Activated CD4-positive, alpha-beta T cell treated with anti-CD3 and anti-CD28 coated beads for 1 hour (primary cell): Measurements from ENCODE around the gene NACC2.

Experiments used
- DNase-seq: peaks from one replicate; pipeline ENCODE4 v3.0.0-alpha.2; 2020

NACC2 gene, protein sequence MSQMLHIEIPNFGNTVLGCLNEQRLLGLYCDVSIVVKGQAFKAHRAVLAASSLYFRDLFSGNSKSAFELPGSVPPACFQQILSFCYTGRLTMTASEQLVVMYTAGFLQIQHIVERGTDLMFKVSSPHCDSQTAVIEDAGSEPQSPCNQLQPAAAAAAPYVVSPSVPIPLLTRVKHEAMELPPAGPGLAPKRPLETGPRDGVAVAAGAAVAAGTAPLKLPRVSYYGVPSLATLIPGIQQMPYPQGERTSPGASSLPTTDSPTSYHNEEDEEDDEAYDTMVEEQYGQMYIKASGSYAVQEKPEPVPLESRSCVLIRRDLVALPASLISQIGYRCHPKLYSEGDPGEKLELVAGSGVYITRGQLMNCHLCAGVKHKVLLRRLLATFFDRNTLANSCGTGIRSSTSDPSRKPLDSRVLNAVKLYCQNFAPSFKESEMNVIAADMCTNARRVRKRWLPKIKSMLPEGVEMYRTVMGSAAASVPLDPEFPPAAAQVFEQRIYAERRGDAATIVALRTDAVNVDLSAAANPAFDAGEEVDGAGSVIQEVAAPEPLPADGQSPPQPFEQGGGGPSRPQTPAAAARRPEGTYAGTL

DNA sequence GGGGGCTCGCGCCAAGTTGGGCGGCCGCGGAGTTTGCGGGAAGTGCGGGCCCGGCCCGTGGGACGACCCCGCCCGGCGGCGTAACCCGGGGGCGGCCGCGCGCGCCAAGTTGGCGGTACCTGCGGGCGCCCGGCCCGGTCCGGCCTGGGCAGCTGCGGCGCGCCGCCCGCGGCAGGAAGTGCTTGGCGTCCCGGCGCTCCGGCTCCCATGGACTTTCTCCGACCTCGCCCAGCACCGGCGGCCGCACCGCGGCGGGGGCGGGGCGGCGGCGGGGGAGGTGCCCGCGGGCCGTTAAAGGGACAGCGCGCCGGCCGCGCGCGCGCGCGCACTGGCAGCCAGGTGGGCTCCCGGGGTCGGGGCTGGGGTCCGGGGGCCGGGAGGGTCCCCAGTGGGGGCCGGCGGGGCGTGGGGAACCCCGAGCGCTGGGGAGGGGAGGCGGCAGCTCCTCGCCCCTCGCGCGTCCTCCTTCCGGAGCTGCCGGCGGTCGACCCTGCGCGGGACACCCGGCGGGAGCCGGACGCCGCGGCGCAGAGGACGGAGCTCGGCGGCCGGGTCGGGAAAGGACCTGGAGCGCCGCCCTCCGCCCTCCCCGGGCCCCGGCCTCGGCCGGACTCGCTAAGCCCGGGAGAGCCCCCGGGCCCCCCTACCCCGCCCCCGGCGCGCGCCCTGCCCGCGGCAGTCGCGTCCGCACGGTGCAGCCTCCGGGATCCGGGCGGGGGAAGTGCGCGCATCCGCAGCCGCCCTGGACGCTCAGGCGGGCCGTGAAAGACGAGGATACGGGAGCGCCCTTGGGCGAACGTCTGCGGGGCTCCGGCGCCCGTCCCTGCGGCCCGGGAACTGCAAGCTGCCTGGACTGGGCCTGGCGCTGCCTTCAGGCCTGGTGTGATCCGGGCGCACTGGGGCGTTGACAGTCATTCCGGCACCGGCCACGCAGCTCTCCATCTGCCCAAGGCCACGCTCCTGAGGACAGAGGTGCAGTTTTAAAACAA, at the start of gene NACC2:
Gene NACC2, minus strand, starts transcription at position 220 of the 989 bp plus-strand sequence. CDS start 44,768 bp downstream, outside the sequence.
- no peak for DNase-seq

DNA sequence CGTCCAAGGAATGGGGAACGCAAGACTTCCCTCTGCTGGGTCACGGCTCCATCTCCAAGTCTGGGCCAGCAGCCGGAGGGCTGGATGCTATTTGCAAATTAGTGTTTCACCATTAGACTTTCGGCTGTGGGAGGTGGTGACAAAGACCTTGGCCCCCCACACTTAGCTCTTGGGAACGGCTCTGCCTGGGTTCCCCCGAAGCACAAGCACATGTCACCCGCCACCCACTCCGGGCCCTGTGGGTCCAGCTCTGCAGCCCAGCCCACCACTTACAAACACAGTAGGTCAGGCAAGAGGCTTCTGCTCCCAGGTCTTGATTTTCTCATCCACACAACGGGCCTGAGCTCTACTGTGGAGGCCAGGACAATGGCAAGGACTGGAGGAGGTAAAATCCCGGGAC, 49.4 kb upstream of the NACC2 start:
- no peak for DNase-seq

DNA sequence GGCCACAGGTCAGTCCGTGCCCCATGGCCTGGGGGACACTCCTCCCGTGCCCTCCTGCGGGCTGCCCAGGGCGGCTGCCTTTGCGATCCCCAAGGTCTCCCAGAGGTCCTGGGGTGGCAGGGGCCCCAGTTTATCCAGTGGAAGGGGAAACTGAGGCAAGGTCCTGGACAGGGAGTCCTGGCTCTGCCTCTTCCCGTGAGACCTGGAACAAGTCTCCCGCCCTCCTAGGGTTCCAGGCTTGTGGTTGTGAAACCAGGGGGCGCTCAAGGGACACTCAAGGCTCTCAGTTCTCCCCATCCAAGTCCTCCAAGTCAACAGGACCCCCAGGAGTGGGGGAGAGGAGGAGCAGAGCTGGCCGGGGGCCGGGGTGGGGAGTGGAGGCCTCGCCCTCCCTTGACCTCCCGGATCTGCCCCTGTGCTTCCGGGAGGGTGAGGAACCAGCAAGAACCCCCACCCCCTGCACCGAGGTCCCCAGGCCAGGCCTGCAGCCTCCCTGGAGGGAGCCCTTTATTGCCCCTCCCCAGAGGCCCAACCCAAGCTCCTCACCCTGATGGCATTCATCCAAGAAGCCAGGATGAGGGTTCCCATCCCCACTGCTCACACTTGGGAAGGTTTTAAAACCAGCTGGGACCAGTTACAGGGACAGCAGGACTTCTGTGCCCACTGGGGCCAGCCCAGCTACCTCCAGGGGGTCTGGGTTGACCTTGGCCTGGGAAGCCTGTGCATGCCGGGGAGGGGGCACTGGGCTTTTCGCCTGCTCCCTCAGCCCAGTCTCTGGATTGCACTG, 48.3 kb upstream of the NACC2 start:
- no peak for DNase-seq

DNA sequence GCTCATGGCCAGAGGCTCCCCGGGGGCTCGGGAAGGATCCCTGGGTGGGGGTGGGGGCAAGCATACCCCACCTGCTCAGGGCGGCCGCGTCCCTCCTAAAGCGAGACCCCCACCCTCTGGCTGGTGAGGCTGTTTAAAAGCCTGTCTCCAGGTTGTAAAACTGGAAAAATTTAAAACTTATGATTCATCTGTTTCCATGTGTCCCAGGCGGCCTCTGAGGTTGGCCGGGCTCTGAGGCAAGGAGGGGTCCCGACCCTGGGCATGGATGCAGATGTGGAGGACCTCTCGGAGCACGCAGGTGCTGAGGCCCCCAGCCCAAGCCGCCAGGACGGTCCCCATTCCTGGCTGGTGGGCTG, 47.7 kb upstream of the NACC2 start:
- DNase-seq = no peak

DNA sequence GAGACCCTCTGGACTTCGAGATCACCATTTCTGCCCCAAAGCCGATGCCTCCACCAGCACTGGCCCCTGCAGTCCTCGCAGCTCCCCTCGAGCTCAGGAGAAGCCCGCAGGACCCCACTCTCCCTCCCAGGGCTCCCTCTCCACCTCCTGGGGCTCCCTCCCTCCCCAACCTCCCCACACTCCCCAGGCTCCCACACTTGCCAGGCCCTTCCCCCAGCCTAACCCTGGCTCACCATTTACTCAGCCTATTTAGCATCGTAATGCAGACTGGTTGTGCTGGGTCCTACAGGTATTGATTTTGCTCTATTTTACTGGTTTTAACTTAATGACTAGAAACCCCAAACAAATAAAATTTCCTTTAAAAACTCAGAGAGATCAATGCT, 47.3 kb upstream of the NACC2 start:
- DNase-seq = no peak

DNA sequence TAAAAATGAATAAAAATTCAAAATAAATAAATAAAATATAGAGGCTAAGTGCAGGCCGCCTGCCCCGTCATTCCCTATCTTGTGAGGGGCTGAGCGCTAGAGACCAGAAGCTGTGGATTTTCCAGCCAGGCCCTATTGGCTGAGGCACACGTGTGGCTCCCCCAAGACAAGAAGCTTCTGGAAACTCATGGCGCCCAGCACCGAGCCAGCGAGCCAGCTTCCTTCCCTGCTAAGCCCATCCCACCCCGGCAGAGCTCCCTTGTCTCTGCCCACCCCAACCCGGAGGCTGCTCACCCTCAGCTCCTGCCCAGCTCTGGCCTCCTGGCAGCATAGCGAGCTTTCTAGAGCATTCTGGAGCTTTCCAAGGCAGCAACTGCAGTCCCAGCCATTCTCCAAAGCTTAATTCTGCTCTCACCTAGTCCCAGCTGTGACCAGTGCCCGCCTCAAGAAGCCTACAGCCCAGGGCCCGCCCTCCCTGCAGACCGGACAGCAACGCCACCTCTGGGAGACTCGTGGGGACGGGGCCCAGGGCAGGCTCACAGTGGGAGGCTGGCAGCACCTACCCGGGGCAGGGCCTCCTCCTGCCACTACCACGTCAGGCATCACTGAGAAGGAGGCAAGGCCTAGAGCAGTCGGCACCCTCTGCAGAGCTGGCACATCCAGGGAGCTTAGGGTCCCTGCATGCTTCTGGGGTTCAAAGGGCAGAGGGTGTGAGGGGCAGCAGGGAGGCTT, 46.8 kb upstream of the NACC2 start:
- no peak for DNase-seq

DNA sequence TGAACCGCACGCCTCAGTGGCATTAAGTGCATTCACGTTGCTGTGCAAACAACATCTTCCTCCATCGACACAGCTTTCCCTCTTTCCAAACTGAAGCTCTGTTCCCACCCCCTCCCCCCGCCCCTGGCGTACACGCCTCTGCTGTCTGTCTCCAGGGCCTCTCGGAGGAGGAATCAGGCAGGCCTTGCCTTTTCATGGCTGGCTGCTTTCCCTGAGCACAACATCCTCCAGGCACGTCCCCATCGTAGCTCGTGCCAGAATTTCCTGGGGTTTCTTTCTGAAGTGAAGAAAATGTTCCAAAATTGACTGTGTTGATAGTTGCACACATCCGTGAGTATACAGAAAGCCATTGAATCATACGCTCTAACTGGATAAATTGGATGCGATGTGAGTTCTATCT, 45.9 kb upstream of the NACC2 start:
- no peak for DNase-seq

DNA sequence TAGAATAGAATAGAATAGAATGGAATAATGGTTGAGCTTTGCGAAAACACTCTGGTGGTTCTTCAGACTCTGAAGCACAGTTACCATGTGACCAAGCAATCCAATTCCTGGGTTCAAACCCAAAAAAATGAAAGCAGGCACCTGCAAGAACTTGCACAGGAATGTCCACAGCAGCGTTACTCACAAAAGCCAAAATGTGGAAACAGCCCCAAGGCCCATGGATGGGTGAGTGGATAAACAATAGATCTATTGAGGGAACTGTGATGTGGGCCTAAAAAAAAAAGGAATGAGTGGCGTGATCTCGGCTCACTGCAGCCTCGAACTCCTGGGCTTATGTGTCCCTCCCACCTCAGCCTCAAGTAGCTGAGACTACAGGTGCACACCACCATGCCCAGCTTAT, 45.0 kb upstream of the NACC2 start:
- DNase-seq = no peak

DNA sequence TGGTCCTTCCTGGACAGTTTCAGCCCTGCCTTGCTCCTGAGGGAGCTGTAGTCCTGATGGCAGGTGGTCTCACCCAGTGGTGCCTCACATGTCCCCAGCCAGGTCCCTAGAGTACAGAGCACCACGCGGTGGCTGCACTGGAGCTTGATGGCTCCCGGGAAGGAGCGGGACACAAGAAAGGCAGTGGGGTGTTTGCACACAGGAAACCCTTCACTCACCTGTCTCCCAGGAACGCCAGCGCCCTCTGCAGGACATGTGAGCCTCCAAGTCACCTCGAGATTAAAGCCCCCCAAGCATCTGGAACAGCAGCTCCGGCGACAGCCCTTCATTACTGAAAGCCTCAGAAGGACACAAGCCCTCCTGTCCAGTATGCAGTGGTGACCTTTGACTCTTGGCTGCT, 43.5 kb upstream of the NACC2 start:
- no peak for DNase-seq

DNA sequence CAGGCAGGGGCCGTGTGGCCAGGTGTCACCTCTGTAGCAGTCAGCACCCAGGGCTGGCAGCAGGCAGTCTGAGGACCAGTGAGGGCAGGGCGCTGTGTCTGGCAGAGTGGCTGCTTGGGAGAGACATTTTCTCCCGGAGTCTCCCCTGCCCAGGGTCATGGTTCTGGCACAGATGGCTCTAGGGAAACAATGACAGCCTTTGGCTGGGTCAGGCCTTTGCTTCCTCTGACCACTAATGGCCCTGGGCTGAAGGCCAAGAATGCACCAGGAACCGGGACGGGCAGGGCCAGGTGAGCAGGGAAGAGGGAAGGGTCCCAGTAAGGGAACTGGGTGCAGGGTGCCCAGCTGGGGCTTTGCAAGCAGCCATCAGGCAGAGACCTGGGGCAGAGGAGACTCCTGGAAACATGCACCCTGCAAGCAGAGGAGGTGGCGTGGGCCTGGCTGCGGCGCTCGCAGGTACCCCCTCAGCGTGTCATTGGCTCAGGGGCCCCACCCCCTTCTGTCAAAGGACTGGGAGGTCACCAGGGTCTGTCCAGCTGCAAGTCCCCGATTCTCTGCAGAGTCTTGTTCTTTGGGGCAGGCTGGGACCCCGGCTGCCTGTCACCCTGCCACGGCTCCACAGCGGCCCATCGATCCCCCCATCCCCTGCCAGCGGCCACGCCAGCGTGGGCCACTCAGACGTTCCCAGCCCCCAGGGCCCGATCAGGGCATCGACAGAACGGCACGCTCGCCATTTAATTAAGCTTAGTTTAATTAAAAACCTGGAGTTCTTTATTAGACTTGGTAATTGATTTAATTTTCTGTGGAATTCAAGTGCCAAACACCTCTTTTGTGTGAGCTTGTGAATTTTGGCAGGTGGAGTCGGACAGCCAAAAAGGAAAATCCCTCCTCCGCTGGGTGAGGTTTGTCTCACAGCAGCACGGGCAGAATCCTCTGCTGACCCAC, 42.5 kb upstream of the NACC2 start:
- DNase-seq = no peak

DNA sequence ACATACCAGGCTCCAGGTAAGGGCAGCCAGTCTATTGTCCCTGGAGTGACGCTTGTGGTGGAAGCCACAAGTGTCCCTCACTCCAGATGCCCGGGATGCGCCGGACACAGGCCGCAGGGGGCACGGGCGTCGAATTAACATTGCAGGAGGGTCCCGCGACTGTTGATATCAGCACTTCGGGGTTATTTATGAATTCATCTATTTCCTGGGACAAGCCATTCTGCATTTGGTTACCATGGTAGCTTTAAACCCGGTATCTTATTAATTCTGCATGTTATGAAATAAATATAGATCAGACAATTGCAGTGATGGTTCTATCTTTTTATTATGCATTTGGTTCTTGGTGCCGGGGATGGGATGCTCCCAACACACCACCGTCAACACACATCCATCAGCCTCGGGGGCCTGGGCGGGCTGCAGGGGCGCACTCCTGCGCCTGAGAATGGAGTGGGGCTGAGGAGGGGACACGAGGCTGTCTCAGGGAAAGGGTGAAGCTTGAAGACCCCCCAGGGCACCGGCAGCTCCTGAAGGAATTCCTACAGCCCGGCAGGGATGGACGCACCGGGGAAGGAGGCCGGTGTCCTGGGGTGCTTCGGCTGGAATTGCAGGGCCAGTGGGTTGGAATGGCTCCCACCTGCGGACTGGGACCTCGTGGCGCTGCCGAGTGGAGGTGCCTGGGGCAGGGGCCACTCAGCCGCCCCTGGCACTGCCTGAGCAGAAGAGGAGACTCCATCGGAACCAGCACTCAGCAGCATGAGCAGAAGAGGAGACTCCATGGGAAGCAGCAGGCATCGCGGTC, 41.2 kb upstream of the NACC2 start:
- DNase-seq = no peak

DNA sequence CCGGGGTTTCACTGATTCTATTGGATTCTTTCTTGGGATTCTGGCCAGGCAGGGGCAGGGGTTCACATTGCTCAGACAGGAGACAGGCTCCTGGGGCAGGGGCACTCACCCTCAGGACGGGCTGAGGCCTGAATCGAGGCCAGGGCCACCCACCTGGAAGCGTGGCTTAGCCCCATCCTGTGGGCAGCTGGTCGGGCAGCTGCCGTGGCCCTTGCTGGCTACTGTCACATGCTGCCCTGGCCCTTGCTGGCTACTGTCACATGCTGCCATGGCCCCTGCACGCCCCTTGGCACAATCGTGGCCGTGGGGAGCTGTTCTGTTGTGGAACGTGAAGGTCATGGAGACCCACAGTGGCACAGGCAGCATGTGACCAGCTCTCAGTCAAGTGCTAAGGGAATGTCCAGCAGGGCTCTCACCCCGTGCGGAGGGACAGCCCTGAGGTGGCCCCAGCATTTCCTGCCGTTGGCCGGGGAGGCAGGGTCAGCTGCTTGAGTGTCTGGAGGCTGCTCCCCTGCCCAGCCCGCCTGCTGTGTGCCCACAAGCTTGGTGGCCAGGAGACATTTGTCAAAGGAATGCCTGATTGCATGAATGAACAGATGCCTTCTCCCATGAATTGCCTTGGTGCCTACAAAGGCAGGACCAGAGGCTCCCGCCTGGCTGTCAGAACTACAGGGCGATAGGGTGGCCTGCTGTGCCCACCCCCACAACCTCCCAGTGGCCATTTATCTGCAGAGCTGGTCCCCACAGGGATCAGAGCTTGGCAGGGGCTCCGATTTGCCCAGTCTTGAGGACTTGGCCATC, 40.4 kb upstream of the NACC2 start:
- DNase-seq = no peak

DNA sequence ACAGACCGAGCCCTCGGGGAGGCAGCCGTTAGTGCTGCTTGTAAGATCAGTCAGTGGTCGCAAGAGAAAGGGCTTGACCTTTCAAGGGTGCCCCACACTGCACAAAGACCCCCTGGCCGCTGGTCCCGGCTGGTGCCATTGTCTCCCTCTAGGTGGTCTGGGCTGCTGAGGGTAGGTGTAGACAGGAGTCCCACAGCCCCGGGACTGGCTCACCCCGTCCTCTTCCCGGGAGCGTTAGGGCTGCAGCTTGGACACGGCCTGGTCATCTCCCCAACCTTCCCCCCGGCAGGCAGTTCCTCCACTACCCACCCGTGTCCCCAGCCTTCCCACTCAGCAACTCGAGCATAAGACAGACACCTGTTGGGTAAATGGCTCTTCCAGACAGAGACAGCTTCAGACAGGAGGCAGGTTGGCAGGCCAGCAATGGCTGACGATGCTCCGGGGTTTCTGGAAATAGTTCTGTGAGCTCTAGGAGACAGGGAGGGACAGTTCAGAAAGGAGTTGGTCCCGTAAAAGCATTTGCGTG, 38.9 kb upstream of the NACC2 start:
- no peak for DNase-seq

DNA sequence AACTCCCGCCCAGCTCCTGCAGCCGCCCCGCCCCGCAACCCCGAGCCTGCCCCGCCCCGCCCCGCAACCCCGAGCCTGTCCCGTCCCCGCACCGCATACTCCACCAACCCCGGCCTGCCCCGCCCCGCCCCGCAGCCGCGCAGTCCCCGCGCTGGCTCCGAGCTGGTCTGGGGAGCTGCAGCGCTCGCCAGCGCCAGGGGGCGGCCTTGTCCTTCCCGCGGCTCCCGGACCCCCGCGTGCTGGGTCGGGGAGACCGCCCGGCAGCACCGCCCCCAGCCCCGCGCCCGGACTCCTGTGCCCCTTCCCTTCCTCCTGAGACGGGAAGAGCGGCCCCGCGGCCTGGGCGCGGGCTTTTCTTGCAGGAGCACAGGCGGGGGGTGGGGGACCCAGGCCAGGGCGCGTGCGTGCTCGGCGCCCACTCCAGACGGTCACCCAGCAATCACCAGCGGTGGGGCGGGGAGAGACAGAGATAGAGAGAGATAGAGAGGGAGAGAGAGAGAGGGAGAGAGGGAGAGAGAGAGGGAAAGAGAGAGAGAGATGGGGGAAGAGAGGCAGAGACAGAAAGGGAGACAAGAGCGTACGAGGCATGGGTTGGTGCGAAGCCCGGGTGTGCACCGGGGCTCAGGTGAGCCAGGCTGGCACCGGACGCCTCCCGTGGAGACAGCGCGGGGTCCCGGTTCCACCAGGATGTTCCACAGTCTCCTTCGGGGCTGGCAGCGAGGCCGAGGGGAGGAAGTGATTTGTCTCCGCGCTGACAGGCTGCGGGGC, 38.3 kb upstream of the NACC2 start:
- DNase-seq = no peak

DNA sequence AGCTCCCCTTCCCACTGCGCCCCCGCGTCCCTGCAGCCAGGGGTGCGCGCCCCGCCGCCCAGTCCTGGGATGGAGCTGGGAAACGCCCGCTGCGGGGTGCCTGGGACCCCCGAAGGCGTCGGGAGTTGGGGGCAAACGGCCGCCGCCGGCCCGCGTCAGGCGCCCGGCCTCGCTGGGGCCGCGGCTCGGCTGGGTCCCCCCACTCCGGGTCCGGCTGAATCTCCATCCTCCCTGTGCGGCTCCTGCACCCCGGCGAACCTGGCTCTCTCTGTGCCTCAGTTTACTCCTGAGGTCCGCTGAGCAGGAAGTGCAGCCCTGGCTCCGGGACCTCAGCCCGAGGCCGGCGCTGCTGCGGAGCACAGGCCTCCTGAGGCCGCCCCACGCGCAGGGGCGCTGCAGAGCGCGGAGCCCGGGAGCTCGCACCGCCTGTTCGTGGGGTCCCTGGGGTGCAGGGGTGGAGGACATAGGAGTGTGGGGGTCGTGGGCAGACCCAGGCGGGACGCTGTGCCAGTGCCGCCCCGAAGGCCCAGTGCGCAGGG, 37.5 kb upstream of the NACC2 start:
- DNase-seq = no peak

DNA sequence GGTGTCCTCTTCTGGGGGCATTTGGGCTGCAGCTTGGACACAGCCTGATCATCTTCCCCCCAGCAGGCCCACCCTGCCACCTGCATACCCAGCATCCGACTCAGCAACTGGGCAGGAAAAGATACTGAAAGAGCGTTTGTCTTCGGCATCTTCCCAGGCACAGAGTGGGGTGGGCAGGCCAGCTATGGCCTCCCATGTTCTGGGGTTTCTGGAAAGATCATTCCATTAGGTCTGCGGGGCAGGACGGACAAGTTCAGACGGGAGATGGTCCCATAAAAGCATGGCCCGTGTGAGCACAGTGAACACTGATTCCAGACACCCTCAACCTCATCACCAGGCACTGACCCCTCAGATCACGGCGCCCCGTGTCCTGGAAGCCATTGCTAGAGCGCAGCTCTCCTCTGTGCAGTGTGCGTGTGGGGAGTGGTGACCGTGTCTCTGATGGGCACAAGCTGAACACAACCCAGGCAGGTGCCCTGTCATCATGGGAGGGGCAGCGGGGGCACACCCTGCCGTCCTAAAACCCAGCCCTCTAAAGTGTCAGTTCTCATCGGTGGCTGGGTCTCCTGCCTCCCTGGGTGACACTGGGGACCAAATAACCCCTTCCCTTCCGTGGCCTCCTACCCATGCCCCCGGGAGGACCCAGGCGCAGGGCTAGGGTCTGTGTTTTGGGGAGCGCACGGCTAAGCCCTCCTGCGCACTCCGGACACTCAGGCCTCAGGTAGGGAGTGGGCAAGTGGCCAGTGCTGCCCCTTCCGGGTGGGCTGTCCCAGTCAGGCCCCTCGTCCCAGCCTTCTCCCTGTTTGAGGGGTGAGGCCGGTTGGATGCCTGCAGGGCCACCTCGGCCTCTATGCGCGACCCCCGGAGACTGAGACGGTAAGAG, 36.8 kb upstream of the NACC2 start:
- no peak for DNase-seq

DNA sequence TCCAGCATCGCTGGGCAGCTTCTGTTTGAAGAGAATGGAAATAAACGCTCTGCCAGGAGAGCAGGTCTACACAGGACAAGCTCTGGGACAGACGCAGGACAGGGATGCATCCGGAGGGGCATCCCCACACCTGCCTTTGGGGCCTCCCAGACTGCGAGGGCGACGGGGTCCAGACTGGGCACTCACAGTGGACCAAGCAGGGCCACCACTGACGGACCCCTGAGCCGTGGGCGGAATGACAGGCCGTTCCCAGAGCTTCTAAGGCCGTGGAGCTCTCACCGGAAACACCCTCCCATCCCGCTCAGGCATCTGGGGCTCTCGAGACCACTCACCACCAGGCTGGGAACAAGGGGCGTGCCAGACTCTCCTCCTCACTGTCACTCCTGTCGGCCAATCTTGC, 34.1 kb upstream of the NACC2 start:
- DNase-seq = no peak
